H9 (cell line): ENCODE data around the gene CFAP65. TPM values are rescaled to one million over a fixed set of nuclear protein-coding genes. Genes with fewer than 3 reads are reported as not detected.
A peak's percentile ranks its signal among the peaks of the same experiment; 100 is the strongest.

Source experiments
- DNase-seq: peaks from one replicate; pipeline ENCODE4 v3.0.0-alpha.2; 2017
- H2AFZ ChIP-seq: one replicate; pipeline ENCODE4 v1.6.1; 2013; ENCODE audit warnings: mild to moderate bottlenecking, low read length, control low read depth, moderate library complexity
- H2AK5ac ChIP-seq: 2 replicates; pipeline ENCODE4 v1.6.1; 2013; ENCODE audit warnings: low read length, control low read depth, mixed read lengths; ENCODE audit not compliant: insufficient read length
- H2BK120ac ChIP-seq: one replicate; pipeline ENCODE4 v1.6.1; 2013; ENCODE audit warnings: low read depth, mild to moderate bottlenecking, low read length, control low read depth, inconsistent platforms; ENCODE audit not compliant: poor library complexity, severe bottlenecking
- H2BK12ac ChIP-seq: 2 replicates; pipeline ENCODE4 v1.6.1; 2013; ENCODE audit warnings: low read length, control low read depth, mixed read lengths, low read depth; ENCODE audit not compliant: insufficient read length
- H2BK15ac ChIP-seq: 2 replicates; pipeline ENCODE4 v1.6.1; 2013; ENCODE audit warnings: low read depth, low read length, control low read depth
- H2BK20ac ChIP-seq: one replicate; pipeline ENCODE4 v1.6.1; 2013; ENCODE audit warnings: low read depth, mild to moderate bottlenecking, low read length, control low read depth, inconsistent platforms; ENCODE audit not compliant: poor library complexity, severe bottlenecking
- H2BK5ac ChIP-seq: 2 replicates; pipeline ENCODE4 v1.6.1; 2013; ENCODE audit warnings: low read length, control low read depth, mixed read lengths; ENCODE audit not compliant: insufficient read length
- H3K14ac ChIP-seq: 2 replicates; pipeline ENCODE4 v1.6.1; 2013; ENCODE audit warnings: low read length, control low read depth; ENCODE audit not compliant: insufficient read depth
- H3K18ac ChIP-seq: 2 replicates; pipeline ENCODE4 v1.6.1; 2013; ENCODE audit warnings: low read depth, mild to moderate bottlenecking, mixed read lengths, low read length, control low read depth; ENCODE audit not compliant: insufficient read length
- H3K23ac ChIP-seq: 2 replicates; pipeline ENCODE4 v1.6.1; 2013; ENCODE audit warnings: low read length, control low read depth, mixed read lengths, low read depth; ENCODE audit not compliant: insufficient read length
- H3K23me2 ChIP-seq: 2 replicates; pipeline ENCODE4 v1.6.1; 2013; ENCODE audit warnings: low read depth, mild to moderate bottlenecking, mixed read lengths, low read length, control low read depth; ENCODE audit not compliant: insufficient read length, poor library complexity, severe bottlenecking
- H3K27ac ChIP-seq: 2 replicates; pipeline ENCODE4 v1.5.1; 2013; ENCODE audit warnings: low read length, control low read depth, mixed read lengths, low read depth; ENCODE audit not compliant: insufficient read length
- H3K27me3 ChIP-seq: 2 replicates; pipeline ENCODE4 v1.6.1; 2013; ENCODE audit warnings: low read length, control low read depth, inconsistent platforms; ENCODE audit not compliant: insufficient read depth
- H3K4ac ChIP-seq: 2 replicates; pipeline ENCODE4 v1.6.1; 2013; ENCODE audit warnings: low read depth, mild to moderate bottlenecking, control low read depth, inconsistent platforms, low read length, moderate library complexity
- H3K4me1 ChIP-seq: 2 replicates; pipeline ENCODE4 v1.6.1; 2013; ENCODE audit warnings: low read length, control low read depth, inconsistent platforms; ENCODE audit not compliant: insufficient read depth
- H3K4me2 ChIP-seq: 2 replicates; pipeline ENCODE4 v1.6.1; 2013; ENCODE audit warnings: low read length, control low read depth, mixed read lengths; ENCODE audit not compliant: insufficient read length, insufficient read depth
- H3K56ac ChIP-seq: 2 replicates; pipeline ENCODE4 v1.6.1; 2013; ENCODE audit warnings: low read depth, mild to moderate bottlenecking, mixed read lengths, low read length, control low read depth; ENCODE audit not compliant: insufficient read length
- H3K79me1 ChIP-seq: 2 replicates; pipeline ENCODE4 v1.6.1; 2013; ENCODE audit warnings: low read depth, mild to moderate bottlenecking, moderate library complexity, low read length, control low read depth, inconsistent platforms; ENCODE audit not compliant: insufficient read depth, poor library complexity, severe bottlenecking
- H3K79me2 ChIP-seq: 2 replicates; pipeline ENCODE4 v1.6.1; 2013; ENCODE audit warnings: low read length, control low read depth, inconsistent platforms; ENCODE audit not compliant: insufficient read depth
- H3K9ac ChIP-seq: 2 replicates; pipeline ENCODE4 v1.6.1; 2013; ENCODE audit warnings: low read length, control low read depth, mixed read lengths; ENCODE audit not compliant: insufficient read length; ENCODE audit errors: extremely low read depth
- H3K9me3 ChIP-seq: one replicate; pipeline ENCODE4 v1.6.1; 2013; ENCODE audit warnings: low read depth, low read length, inconsistent platforms; ENCODE audit not compliant: control insufficient read depth
- H3T11ph ChIP-seq: one replicate; pipeline ENCODE4 v1.6.1; 2013; ENCODE audit warnings: mild to moderate bottlenecking, low read length, control low read depth, inconsistent platforms
- H4K20me1 ChIP-seq: one replicate; pipeline ENCODE4 v1.6.1; 2013; ENCODE audit not compliant: control insufficient read depth, insufficient read length, insufficient read depth
- H4K5ac ChIP-seq: 2 replicates; pipeline ENCODE4 v1.6.1; 2013; ENCODE audit warnings: low read depth, mild to moderate bottlenecking, mixed read lengths, low read length, control low read depth; ENCODE audit not compliant: insufficient read length
- H4K8ac ChIP-seq: replicated peaks from 2 replicates; pipeline ENCODE4 v1.6.1; 2013; ENCODE audit warnings: low read length, control low read depth, mixed read lengths, low read depth; ENCODE audit not compliant: insufficient read length
- H4K91ac ChIP-seq: 2 replicates; pipeline ENCODE4 v1.6.1; 2013; ENCODE audit warnings: low read depth, mild to moderate bottlenecking, moderate library complexity, mixed read lengths, low read length, control low read depth; ENCODE audit not compliant: insufficient read length
- H3K27ac Mint-ChIP-seq, 3 experiments: 2 replicates in 2 of 3; 3 replicates in 1 of 3; pipeline ENCODE4 v1.8.0; 2020 to 2021; ENCODE audit warnings: mixed read lengths in 3 of 3, mild to moderate bottlenecking in 1 of 3, moderate library complexity in 1 of 3
- H3K27me3 Mint-ChIP-seq: 2 replicates; pipeline ENCODE4 v1.8.0; 2021; ENCODE audit warnings: low read depth, mild to moderate bottlenecking, moderate library complexity, mixed read lengths
- H3K36me3 Mint-ChIP-seq, 3 experiments: 2 replicates in 2 of 3; 3 replicates in 1 of 3; pipeline ENCODE4 v1.8.0; 2020 to 2021; ENCODE audit warnings: low read depth in 3 of 3, mixed read lengths in 3 of 3; ENCODE audit not compliant: insufficient read depth in 1 of 3
- H3K4me1 Mint-ChIP-seq, 2 experiments: 2 replicates each; pipeline ENCODE4 v1.8.0; 2020; ENCODE audit warnings: mixed read lengths in 2 of 2
- H3K4me3 Mint-ChIP-seq, 2 experiments: 2 replicates in 1 of 2; 3 replicates in 1 of 2; pipeline ENCODE4 v1.8.0; 2020 to 2021; ENCODE audit warnings: mild to moderate bottlenecking in 2 of 2, mixed read lengths in 2 of 2, moderate library complexity in 1 of 2
- H3K9me3 Mint-ChIP-seq, 2 experiments: 2 replicates in 1 of 2; 3 replicates in 1 of 2; pipeline ENCODE4 v1.8.0; 2020; ENCODE audit warnings: mild to moderate bottlenecking in 2 of 2, mixed read lengths in 2 of 2, moderate library complexity in 1 of 2
- CTCF ChIP-seq: fragments of 200-600 bp; sonication (generic); conservative IDR thresholded peaks from 3 replicates; pipeline ENCODE4 v1.8.0; 2021; ENCODE audit warnings: antibody characterized with exemption, mild to moderate bottlenecking
- WGBS: extraction: QIAGEN DNeasy Blood & Tissue Kit; methylation state at CpG from one replicate; pipeline ENCODE4 v1.1.7; 2013; ENCODE audit warnings: missing lambda C conversion rate, low lambda C conversion rate, mixed read lengths; ENCODE audit not compliant: insufficient read length; ENCODE audit errors: extremely low coverage; 5-methylcytosine and 5-hydroxymethylcytosine counted together
- total RNA-seq: library from RNA; stranded (reverse); gene quantifications from 2 replicates; pipeline ENCODE4 v1.2.1, GENCODE V29; 2021

The CFAP65 gene
- total RNA-seq, 1 experiment from 2014 or later: 0.20 TPM

GRCh38 chr2:218980735-218981389, 60.5 kb downstream of the CFAP65 start:
- peaks cover 16% of the 10 kb centered on the region for H3K23me2 ChIP-seq
- H2AFZ ChIP-seq: no peak overlapping the region
- no peak overlapping the region for H3K4ac ChIP-seq
- no peak overlapping the region for H3K14ac ChIP-seq
- H3K18ac ChIP-seq: no peak overlapping the region
- H4K5ac ChIP-seq: no peak overlapping the region
- no peak for TF ChIP-seq CTCF
- no peak overlapping the region for H4K8ac ChIP-seq
- Mint-ChIP-seq H3K27me3 (peaks cover 99% of the 10 kb centered on the region), H3K27ac (no peak overlapping the region; a peak in 1 of 7 replicates), H3K9me3 (peaks cover 2 to 5% of the 10 kb centered on the region in 2 experiments; a peak in 2 of 5 replicates), H3K4me3 (peak overlapping the region; percentile 42 to 75; a peak in 4 of 5 replicates), H3K36me3 (no peaks in the 10 kb centered on the region), H3K4me1 (peaks cover 10 to 29% of the 10 kb centered on the region in 2 experiments)
- no peaks in the 10 kb centered on the region for H3K79me2 ChIP-seq
- H3K79me1 ChIP-seq: no peaks in the 10 kb centered on the region
- H2BK120ac ChIP-seq: no peak overlapping the region
- H3K27me3 ChIP-seq: peaks cover 53% of the 10 kb centered on the region
- H3K4me1 ChIP-seq: no peaks in the 10 kb centered on the region; the same call in 1 of the 2 replicates
- no peak overlapping the region for H3K27ac ChIP-seq
- H2BK12ac ChIP-seq: no peak overlapping the region
- no peaks in the 10 kb centered on the region for H3K9me3 ChIP-seq
- H3T11ph ChIP-seq: no peak overlapping the region
- H3K4me2 ChIP-seq: peak overlapping the region; percentile 54
- no peak overlapping the region for H2BK20ac ChIP-seq
- no peak for DNase-seq
- no peak overlapping the region for H4K91ac ChIP-seq
- no peak overlapping the region for H2BK5ac ChIP-seq
- H2BK15ac ChIP-seq: no peak overlapping the region
- H3K23ac ChIP-seq: no peak overlapping the region
- no peaks in the 10 kb centered on the region for H4K20me1 ChIP-seq
- H3K56ac ChIP-seq: no peak overlapping the region
- no peak overlapping the region for H2AK5ac ChIP-seq
- H3K9ac ChIP-seq: no peak overlapping the region
- no CpG with 5 or more reads among the region's 26 CpGs for WGBS
